Neuronal stem cell (in vitro differentiated cells): ENCODE results near the gene ABL1.

Source experiments
- DNase-seq: peaks from one replicate; pipeline ENCODE4 v3.0.0-alpha.2; 2013; ENCODE audit warnings: low spot score
- H2AFZ ChIP-seq: one replicate; pipeline ENCODE4 v1.6.1; 2013; ENCODE audit warnings: mild to moderate bottlenecking, low read length, inconsistent platforms
- H2AK5ac ChIP-seq: 2 replicates; pipeline ENCODE4 v1.6.1; 2013; ENCODE audit warnings: low read depth, mild to moderate bottlenecking, inconsistent platforms, low read length, moderate library complexity, mixed read lengths
- H2BK120ac ChIP-seq: 2 replicates; pipeline ENCODE4 v1.6.1; 2013; ENCODE audit warnings: low read depth, mild to moderate bottlenecking, inconsistent platforms, low read length, moderate library complexity, mixed read lengths
- H2BK12ac ChIP-seq: one replicate; pipeline ENCODE4 v1.6.1; 2013; ENCODE audit warnings: low read length, inconsistent platforms
- H2BK15ac ChIP-seq: 2 replicates; pipeline ENCODE4 v1.6.1; 2013; ENCODE audit warnings: mild to moderate bottlenecking, low read length, inconsistent platforms, mixed read lengths
- H2BK5ac ChIP-seq: one replicate; pipeline ENCODE4 v1.6.1; 2013; ENCODE audit warnings: inconsistent platforms, mild to moderate bottlenecking, low read length, moderate library complexity
- H3K14ac ChIP-seq: one replicate; pipeline ENCODE4 v1.6.1; 2013; ENCODE audit warnings: low read length, inconsistent platforms
- H3K18ac ChIP-seq: 2 replicates; pipeline ENCODE4 v1.6.1; 2013; ENCODE audit warnings: low read length, inconsistent platforms
- H3K23ac ChIP-seq: 2 replicates; pipeline ENCODE4 v1.6.1; 2013; ENCODE audit warnings: low read depth, mild to moderate bottlenecking, mixed read lengths, low read length, inconsistent platforms; ENCODE audit not compliant: poor library complexity
- H3K27ac ChIP-seq: replicated peaks from 3 replicates; pipeline ENCODE4 v1.5.1; 2013; ENCODE audit warnings: low read length, inconsistent platforms
- H3K27me3 ChIP-seq, 3 experiments: 2 replicates each; pipeline ENCODE4 v1.6.1; 2013; ENCODE audit warnings: low read length in 3 of 3, mild to moderate bottlenecking in 2 of 3, inconsistent platforms in 1 of 3, low read depth in 1 of 3, mixed read lengths in 1 of 3, moderate library complexity in 1 of 3; ENCODE audit not compliant: control insufficient read depth in 3 of 3, insufficient read depth in 3 of 3
- H3K36me3 ChIP-seq, 2 donors: replicated peaks in 1 of 2; 2 replicates each; pipeline ENCODE4 v1.6.1; 2013; ENCODE audit warnings: low read length in 2 of 2; ENCODE audit not compliant: control insufficient read depth in 2 of 2, insufficient read depth in 2 of 2
- H3K4ac ChIP-seq: 2 replicates; pipeline ENCODE4 v1.6.1; 2013; ENCODE audit warnings: inconsistent platforms, mild to moderate bottlenecking, low read length, moderate library complexity
- H3K4me1 ChIP-seq, 2 donors: 1 replicate in 1 of 2; 2 replicates in 1 of 2; pipeline ENCODE4 v1.6.1; 2013; ENCODE audit warnings: low read length in 2 of 2, low read depth in 1 of 2; ENCODE audit not compliant: control insufficient read depth in 2 of 2, insufficient read depth in 1 of 2
- H3K4me2 ChIP-seq: one replicate; pipeline ENCODE4 v1.6.1; 2013; ENCODE audit warnings: mild to moderate bottlenecking, low read length, inconsistent platforms; ENCODE audit not compliant: insufficient read depth, poor library complexity, severe bottlenecking
- H3K4me3 ChIP-seq, 2 donors: 2 replicates each; pipeline ENCODE4 v1.5.1; 2013; ENCODE audit warnings: low read length in 2 of 2, mild to moderate bottlenecking in 2 of 2, inconsistent platforms in 1 of 2, moderate library complexity in 1 of 2
- H3K79me1 ChIP-seq: one replicate; pipeline ENCODE4 v1.6.1; 2013; ENCODE audit warnings: low read depth, mild to moderate bottlenecking, inconsistent platforms, low read length, moderate library complexity
- H3K9ac ChIP-seq: one replicate; pipeline ENCODE4 v1.6.1; 2013; ENCODE audit warnings: mild to moderate bottlenecking, low read depth, low read length, inconsistent platforms; ENCODE audit not compliant: poor library complexity
- H3K9me3 ChIP-seq, 2 donors: replicated peaks in 1 of 2; 2 replicates each; pipeline versions ENCODE3 to v1.6.1; 2013; ENCODE audit warnings: low read length in 2 of 2, mild to moderate bottlenecking in 2 of 2, inconsistent platforms in 1 of 2, low read depth in 1 of 2, mixed read lengths in 1 of 2, moderate library complexity in 1 of 2; ENCODE audit not compliant: control insufficient read depth in 2 of 2, insufficient read depth in 1 of 2
- H4K8ac ChIP-seq: one replicate; pipeline ENCODE4 v1.6.1; 2013; ENCODE audit warnings: low read depth, mild to moderate bottlenecking, inconsistent platforms, low read length, moderate library complexity
- H4K91ac ChIP-seq: one replicate; pipeline ENCODE4 v1.6.1; 2013; ENCODE audit warnings: low read length, low read depth, mild to moderate bottlenecking, inconsistent platforms; ENCODE audit not compliant: poor library complexity
- WGBS, 2 donors: extraction: QIAGEN DNeasy Blood & Tissue Kit; methylation state at CpG; one replicate each; pipeline ENCODE4 v1.1.7; 2013; ENCODE audit warnings: missing lambda C conversion rate in 2 of 2, mixed read lengths in 1 of 2; ENCODE audit not compliant: insufficient read length in 2 of 2, insufficient replicate concordance in 1 of 2; ENCODE audit errors: extremely low coverage in 2 of 2; 5-methylcytosine and 5-hydroxymethylcytosine counted together

Gene ABL1

GRCh38 chr9:130884542-130885483, 49.8 kb downstream of the ABL1 start:
- no peaks in the 10 kb centered on the region for H3K9me3 ChIP-seq
- H2AFZ ChIP-seq = no peak overlapping the region
- no peak overlapping the region for H2BK12ac ChIP-seq
- H3K14ac ChIP-seq = peak overlapping the region; percentile 31
- H3K27ac ChIP-seq = no peak overlapping the region
- no peak overlapping the region for H2AK5ac ChIP-seq
- H2BK15ac ChIP-seq = no peak overlapping the region
- peaks cover 5% of the 10 kb centered on the region for H3K79me1 ChIP-seq
- H4K8ac ChIP-seq = no peak overlapping the region
- H3K9ac ChIP-seq = peak overlapping the region; percentile 70
- no CpG with 5 or more reads among the region's 47 CpGs for WGBS, 2 donors
- peaks cover 0 to 8% of the 10 kb centered on the region in 2 donors for H3K4me1 ChIP-seq
- no peak overlapping the region for H3K18ac ChIP-seq
- H2BK5ac ChIP-seq = peak overlapping the region; percentile 62
- H3K36me3 ChIP-seq = peaks cover 68 to 96% of the 10 kb centered on the region in 2 donors
- peak overlapping the region; percentile 75 for H3K23ac ChIP-seq
- DNase-seq = no peak
- no peak overlapping the region for H2BK120ac ChIP-seq
- H3K4ac ChIP-seq = no peak overlapping the region
- no peak overlapping the region for H4K91ac ChIP-seq
- no peak overlapping the region for H3K4me2 ChIP-seq
- no peaks in the 10 kb centered on the region for H3K27me3 ChIP-seq
- H3K4me3 ChIP-seq = no peak overlapping the region

GRCh38 chr9:130885484-130886375, 50.7 kb downstream of the ABL1 start:
- no peaks in the 10 kb centered on the region for H3K9me3 ChIP-seq
- DNase-seq = no peak
- no peak overlapping the region for H3K27ac ChIP-seq
- no CpG with 5 or more reads among the region's 35 CpGs for WGBS, 2 donors
- H4K91ac ChIP-seq = no peak overlapping the region
- peak overlapping the region; percentile 80 for H3K9ac ChIP-seq
- H3K79me1 ChIP-seq = peaks cover 5% of the 10 kb centered on the region
- H3K18ac ChIP-seq = peak overlapping the region; percentile 52
- H2BK5ac ChIP-seq = peak overlapping the region; percentile 62
- peak overlapping the region; percentile 93 for H3K23ac ChIP-seq
- peak overlapping the region; percentile 41 for H2BK12ac ChIP-seq
- no peak overlapping the region for H3K4me3 ChIP-seq
- H2BK120ac ChIP-seq = no peak overlapping the region
- H3K36me3 ChIP-seq = peaks cover 64 to 96% of the 10 kb centered on the region in 2 donors
- no peak overlapping the region for H2BK15ac ChIP-seq
- peaks cover 0 to 8% of the 10 kb centered on the region in 2 donors for H3K4me1 ChIP-seq
- H4K8ac ChIP-seq = no peak overlapping the region
- peak overlapping the region; percentile 95 for H3K14ac ChIP-seq
- no peak overlapping the region for H2AK5ac ChIP-seq
- H2AFZ ChIP-seq = no peak overlapping the region
- no peaks in the 10 kb centered on the region for H3K27me3 ChIP-seq
- no peak overlapping the region for H3K4me2 ChIP-seq
- peak overlapping the region; percentile 90 for H3K4ac ChIP-seq

- no peak overlapping the region for H3K18ac ChIP-seq
- H3K4me3 ChIP-seq = no peak overlapping the region
- no peak overlapping the region for H4K91ac ChIP-seq
- H3K79me1 ChIP-seq = peaks cover 5% of the 10 kb centered on the region
- H3K4ac ChIP-seq = no peak overlapping the region
- no peak overlapping the region for H2BK12ac ChIP-seq
- no peak overlapping the region for H3K27ac ChIP-seq
- peaks cover 9 to 14% of the 10 kb centered on the region in 2 donors for H3K4me1 ChIP-seq
- H2BK15ac ChIP-seq = no peak overlapping the region
- no peak overlapping the region for H2AFZ ChIP-seq
- H2AK5ac ChIP-seq = no peak overlapping the region
- peak overlapping the region; percentile 62 for H2BK5ac ChIP-seq
- H3K9ac ChIP-seq = no peak overlapping the region
- H3K9me3 ChIP-seq = no peaks in the 10 kb centered on the region
- no peaks in the 10 kb centered on the region for H3K27me3 ChIP-seq
- H4K8ac ChIP-seq = no peak overlapping the region
- H3K4me2 ChIP-seq = no peak overlapping the region
- H2BK120ac ChIP-seq = no peak overlapping the region
- H3K14ac ChIP-seq = no peak overlapping the region
- WGBS, 2 donors = no CpG with 5 or more reads among the region's 23 CpGs
- H3K36me3 ChIP-seq = peaks cover 55 to 96% of the 10 kb centered on the region in 2 donors
- DNase-seq = no peak
- H3K23ac ChIP-seq = peak overlapping the region; percentile 55
Measured at GRCh38 chr9:130886981-130887380, 51.9 kb downstream of the ABL1 start.
